ENCODE measurements around the gene ZNF710.
"Not testable (repeated sequence)": the region's sequence is repeated elsewhere in the genome, so short reads cannot be mapped to it uniquely, and the experiment has no call there.

Gene ZNF710

DNA sequence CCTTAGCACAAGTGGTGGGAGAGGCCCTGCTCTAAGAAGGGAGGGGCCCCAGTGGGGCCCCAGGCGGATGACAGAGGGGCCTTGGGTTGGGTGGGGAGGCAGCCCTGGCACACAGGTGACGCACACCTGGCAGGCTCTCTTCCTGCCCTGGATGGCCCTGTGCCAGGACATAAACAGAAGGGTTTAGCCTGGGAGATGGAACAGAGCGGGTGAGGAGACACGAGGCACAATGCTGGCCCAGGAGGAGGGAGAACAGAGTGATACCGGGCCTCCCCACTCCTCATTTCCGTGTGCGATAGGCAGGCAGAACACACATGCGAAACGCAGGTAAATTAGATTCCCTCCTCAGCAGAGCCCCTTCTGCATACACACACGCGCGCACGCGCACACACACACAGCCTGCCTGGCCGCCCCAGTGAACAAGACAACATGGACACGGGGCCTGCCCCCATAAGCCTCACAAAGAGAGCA is 61.4 kb downstream of the ZNF710 start:
- no peak for FAIRE-seq

DNA sequence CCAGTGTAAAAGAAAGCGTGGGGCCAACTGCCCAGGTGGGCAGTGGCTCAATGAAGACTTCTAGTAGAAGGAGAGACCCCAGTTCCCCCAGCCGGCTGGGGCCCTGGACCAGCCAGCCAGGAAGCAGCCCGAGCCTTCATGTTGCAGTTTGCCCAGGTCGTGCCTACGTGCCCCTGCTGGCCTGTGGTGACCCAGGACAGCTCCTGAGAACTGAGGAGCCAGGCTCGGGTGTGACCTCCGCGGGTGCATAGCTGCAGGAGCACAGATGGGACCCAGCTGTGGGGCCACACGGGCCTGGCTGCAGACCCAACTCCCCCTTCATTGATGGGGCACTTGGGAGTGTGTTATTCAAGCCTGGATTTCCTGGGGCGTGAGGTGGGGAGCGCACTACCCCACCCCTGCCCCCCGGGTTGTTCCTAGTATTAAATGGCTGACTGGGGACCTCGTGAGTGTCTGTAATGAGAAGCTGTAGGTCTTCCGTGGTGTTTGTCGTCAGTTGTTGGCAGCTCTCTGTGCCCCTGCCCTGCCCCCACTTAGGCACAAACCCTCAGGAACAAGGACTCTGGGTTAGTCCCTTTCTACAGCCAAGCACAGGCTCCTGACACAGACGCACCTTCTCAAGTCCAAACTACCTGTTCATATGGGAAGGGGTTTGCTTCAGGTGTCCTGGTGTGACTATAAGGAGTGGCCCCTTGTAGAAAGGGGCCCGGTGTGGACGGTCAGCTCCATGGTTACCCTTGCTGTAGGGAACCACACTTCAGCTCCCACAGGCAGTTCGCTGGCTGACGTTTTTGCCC is 62.0 kb downstream of the ZNF710 start:
- FAIRE-seq, result no peak

DNA sequence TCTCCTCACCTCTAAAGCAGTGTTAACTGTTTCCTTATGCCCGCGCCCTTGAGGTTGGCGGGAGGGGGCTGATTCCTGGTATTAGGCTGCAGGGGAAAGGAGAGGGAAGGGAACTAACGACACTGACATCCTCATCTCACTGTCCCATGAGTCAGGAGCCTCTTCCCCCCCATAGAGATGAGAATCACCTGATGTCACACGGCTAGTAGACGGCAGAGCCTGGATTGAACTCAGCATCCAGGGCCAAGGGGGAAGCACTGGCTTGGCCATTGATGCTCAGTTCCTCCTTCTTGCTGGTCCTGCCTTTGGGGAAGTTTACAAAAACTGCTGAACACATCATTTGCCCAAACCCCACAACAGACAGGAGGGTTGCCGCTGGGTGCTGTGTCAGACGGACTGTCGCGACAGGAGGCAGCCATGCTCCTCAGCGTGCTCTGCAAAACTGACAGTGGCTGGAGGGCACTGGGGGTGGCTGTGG is 62.7 kb downstream of the ZNF710 start:
- FAIRE-seq, result no peak

DNA sequence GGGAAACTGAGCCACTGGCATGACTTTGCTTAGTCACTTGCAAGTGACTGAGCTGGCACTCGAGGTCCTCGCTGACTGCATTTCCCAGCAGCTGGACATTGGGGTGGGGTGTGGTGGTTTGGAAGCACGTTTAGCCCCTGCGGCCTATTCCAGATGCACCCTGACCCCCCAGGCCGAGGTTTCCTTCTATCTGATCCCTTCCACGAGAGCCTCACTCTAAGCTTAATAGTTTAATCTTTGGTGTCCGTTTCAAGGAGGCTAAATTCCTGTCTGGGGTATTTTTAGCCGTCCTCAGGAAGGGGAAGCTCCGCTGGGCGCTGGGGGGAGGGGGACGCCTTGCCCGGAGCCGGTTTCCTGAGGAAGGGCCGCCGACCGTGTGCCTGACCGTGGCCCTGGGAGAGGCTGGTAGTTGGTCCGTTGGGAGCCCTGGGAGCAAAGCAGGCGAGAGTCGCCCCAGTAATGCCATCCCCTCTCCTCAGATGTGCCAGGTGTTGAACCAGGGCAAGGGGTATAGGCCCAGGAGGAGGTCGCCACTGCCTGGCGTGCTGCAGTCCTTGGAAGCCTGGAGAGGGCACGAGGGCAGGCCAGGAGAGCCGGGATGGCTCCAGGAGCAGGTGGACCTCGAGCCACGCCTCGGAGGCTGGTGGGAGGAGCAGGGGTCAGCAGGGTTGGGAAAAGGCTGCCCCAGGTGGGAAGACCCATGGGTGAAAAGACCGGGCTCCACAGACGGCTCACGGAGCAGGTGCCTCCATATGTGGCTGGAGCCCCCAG is 64.0 kb downstream of the ZNF710 start:
- FAIRE-seq, result no peak

DNA sequence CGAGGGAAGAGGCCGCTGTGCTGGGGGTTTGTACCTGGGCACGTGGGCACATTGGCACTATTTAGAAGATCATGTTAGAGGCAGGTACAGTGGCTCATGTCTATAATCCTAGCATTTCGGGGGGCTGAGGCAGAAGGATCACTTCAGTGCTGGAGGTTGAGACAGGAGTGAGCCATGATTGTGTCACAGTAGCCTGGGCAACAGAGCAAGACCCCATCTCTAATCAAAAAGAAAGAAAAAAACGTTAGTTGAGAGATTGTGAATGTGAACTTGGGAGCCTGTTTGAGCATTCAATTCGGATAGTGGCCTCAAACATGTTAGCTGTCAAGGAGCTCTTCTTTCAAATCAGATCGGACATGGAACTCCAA is 64.5 kb downstream of the ZNF710 start:
- FAIRE-seq, result no peak

DNA sequence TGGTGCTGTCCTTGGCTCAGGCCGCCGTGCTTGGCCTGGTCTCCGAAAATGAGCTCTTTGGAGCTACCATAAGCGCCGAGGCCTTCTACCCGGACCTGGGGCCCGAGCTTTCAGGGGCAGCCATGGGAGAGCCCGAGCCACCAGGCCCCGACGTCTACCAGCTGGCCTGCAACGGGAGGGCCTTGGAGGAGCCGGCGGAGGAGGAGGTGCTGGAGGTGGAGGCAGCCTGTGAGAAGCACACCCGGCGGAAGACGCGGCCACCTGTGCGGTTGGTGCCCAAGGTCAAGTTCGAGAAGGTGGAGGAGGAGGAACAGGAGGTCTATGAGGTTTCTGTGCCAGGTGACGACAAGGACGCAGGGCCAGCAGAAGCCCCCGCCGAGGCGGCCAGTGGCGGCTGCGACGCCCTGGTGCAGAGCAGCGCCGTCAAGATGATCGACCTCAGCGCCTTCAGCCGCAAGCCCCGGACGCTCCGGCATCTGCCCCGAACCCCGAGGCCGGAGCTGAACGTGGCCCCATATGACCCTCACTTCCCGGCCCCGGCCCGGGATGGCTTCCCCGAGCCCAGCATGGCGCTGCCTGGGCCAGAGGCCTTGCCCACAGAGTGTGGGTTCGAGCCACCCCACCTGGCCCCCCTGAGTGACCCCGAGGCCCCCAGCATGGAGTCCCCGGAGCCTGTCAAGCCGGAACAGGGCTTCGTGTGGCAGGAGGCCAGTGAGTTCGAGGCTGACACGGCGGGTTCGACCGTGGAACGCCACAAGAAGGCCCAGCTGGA is 66.2 kb downstream of the ZNF710 start:
- no peak for FAIRE-seq

DNA sequence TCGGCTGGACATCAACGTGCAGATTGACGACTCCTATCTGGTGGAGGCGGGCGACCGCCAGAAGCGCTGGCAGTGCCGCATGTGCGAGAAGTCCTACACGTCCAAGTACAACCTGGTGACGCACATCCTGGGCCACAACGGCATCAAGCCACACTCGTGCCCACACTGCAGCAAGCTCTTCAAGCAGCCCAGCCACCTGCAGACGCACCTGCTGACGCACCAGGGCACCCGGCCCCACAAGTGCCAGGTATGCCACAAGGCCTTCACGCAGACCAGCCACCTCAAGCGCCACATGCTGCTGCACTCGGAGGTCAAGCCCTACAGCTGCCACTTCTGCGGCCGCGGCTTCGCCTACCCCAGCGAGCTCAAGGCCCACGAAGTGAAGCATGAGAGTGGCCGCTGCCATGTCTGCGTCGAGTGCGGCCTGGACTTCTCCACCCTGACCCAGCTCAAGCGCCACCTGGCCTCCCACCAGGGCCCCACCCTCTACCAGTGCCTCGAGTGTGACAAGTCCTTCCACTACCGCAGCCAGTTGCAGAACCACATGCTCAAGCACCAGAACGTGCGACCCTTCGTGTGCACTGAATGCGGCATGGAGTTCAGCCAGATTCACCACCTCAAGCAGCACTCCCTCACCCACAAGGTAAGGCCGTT is 67.0 kb downstream of the ZNF710 start:
- FAIRE-seq, result no peak

DNA sequence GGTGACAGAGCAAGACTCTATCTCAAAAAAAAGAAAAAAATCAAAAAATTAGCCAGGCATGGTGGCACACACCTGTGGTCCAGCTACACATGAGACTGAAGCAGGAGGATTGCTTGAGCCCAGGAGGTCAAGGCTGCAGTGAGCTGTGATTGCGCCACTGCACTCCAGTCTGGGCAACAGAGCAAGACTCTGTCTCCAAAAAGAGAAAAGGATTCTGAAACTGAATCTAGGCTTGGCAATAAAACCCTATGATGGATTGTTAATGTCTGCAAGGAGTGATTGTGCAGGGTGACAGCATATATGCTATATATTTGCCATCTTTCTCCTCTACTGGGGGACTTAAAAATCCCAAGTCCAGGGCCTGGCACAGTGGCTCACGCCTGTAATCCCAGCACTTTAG is 69.5 kb downstream of the ZNF710 start:
- not testable (repeated sequence) for FAIRE-seq

DNA sequence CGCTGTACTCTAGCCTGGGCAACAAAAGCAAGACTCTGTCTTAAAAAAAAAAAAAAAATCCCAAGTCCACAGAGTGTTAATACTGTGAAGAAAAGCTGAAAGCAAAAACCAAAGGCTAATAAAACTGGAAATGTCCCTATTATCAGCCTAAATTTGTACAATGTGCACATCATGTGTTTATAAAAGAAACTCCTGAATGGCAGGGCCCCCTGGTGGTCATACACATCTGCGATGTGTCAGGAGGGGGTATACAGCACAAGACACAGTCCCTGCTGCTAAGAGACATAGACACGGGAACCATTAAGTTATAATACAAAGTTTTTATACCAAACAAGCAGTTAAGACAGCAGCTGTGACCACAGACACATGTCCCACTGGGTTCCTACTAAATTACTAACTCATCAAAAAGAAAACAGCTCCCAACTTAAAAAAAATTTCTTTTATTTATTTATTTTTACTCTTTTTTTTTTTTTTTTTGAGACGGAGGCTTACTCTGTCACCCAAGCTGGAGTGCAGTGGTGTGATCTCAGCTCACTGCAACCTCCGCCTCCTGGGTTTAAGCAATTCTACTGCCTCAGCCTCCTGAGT is 70.2 kb downstream of the ZNF710 start:
- peak; percentile 35 for FAIRE-seq

DNA sequence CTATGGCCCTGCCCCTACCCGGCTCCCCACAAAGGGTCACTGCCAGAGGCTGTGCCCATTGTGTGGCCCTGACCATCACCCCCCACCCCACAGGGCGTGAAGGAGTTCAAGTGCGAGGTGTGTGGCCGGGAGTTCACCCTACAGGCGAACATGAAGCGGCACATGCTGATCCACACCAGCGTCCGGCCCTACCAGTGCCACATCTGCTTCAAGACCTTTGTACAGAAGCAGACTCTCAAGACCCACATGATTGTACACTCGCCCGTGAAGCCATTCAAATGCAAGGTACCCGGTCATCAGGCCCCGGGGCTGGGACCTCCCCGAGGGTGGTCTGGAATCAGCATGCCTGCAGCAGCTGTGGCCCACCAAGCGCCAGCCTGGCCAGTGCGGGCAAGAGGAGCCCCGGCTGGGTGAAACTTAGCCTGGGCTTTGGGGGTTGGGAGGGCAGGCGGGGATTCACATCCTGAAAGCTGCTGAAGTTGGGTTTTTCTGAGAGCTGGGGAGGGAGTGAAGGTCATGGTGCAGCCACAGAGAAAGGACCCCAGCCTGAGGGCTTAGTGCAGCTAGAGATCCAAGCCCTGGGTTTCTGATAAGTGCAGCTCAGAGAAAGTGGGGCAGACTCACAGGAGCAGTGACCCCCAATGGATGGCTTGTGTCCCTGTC is 72.0 kb downstream of the ZNF710 start:
- FAIRE-seq, result no peak

DNA sequence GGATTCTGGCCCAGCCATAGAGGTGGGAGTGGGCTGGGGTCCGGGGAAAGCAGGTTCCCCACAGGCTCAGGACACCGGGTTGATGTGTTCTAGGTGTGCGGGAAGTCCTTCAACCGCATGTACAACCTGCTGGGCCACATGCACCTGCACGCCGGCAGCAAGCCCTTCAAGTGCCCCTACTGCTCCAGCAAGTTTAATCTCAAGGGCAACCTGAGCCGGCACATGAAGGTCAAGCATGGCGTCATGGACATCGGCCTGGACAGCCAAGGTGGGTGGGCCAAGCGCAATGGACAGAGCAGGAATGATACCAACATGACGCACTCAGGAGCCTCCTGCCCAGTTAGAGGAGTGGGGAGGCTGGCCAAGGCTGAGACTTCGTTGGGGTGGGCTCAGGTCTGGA is 72.9 kb downstream of the ZNF710 start:
- no peak for FAIRE-seq

DNA sequence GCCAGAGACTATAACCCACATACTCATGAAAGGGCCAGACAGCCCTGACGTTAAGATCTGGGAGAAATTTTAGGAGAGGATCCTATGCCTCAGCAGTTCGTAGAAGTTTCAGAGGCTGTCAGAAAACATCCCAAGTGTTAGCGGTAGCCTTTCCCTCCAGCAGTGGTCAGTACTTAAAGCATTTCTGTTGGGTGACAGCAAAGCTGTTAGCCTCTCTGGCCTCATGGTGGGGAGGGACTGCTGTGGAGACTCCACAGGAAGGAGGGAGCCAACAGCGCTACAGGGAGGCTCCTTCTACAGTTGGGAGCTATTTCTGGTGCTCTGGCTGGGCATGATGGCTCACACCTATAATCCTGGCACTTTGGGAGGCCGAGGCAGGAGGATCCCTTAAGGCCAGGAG is 73.8 kb downstream of the ZNF710 start:
- FAIRE-seq, result no peak

DNA sequence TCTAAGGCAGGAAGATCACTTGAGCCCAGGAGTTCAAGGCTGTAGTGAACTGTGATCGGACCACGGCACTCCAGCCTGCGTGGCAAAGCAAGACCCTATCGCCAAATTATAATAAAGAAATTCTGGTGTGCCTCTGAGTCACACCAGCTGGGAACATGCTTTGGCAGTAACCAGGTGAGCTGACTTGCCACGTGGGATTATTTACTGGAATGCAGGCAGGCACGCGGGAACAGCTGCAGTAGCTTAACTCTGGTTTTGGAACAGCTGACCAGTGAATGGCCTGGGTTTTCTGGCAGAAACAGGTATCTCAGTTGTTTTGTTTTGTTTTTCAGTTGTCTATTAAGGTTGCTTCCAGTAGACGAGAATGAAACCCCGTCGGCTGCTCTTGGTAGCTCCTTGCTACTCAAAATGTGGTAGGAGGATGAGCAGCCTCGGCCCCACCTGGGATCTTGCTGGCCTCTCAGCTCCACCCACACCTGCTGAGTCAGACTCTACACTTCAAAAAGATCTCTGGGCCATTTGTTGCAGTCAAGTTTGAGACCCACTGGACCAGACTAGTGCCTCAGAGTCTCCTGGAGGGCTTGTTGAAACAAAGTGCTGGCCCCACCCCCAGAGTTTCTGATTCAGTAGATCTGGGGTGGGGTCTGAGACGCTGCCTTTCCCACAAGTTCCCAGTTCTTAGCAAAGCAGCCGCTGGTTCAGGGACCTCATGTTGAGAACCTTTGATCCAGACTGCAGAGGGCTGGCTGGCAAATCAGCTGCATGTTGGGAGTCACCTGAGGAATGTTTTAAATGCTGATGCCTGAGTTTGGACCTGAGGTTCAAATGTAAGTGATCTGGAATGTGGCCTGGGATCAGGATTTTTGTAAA is 74.5 kb downstream of the ZNF710 start:
- FAIRE-seq, result no peak

DNA sequence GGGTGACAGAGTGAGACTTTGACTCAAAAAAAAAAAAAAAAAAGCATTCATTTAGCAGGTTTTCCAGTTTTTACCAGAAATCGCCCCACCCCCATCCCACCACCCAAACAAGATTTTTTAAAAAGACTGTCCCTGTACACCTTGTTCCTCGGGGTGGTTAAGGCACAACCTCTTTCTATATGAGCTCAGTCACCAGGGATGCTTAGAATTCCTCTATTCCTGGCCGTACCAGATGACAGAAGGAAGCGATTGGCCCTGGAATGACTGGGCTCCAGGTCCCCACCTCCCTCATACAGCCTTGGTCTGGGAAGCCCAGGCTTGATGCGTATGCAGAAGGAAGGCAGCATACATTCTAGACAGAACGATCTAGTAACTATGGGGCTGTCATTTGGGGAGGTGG is 75.6 kb downstream of the ZNF710 start:
- no peak for FAIRE-seq

DNA sequence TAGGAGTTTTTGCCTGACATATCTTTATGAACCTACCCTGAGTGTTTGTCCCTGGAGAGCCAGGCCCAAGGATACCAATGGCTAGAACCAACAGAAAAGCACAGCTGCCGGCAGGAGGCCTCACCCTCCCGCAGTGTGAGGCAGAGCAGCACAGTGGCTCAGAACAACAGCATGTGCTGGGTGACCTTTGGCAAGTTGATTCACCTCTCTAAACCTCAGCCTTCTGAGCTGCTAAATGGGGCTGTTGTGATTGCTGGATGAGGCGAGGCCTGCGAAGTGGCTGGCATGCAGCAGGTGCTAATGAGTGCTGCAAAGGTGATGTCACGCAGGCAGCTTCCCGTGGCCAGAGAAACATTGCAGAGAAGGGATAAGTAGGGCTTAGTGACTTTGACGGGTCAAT is 77.8 kb downstream of the ZNF710 start:
- FAIRE-seq, result no peak

DNA sequence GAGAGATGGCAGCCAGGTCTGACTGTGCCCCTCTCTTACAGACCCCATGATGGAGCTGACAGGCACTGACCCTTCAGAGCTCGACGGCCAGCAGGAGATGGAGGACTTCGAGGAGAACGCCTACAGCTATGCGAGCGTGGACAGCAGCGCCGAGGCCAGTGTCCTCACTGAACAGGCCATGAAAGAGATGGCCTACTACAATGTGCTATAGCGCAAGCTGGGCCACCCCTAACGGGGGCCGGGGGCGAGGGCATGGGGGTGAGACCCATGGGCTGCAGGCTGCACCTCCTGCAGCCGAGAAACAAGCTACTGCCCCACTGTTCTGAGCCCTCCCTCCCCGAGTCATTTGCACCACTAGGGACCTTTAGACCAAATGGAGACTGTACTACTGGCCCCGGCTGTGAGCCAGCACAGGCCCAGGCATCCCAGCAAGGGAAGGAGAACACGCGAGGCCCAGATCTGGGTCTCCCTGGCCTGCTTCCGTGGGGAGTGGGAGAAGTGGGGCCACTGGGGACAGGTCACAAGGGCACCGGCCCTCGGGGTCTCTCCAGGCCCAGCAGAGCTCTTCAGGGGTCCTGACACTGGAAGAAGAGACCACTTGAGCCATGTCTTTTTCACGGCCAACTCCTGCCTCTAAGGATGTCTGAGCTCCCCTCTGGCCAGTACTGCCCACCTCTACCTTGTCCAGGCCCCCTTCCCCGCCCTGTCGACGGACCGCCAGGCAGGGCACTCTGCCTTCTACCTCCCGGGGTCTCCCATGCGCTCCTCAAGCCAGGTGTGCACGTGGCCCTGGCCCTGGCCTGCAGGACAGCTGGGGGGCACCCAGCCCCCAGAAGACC is 78.7 kb downstream of the ZNF710 start:
- no peak for FAIRE-seq

DNA sequence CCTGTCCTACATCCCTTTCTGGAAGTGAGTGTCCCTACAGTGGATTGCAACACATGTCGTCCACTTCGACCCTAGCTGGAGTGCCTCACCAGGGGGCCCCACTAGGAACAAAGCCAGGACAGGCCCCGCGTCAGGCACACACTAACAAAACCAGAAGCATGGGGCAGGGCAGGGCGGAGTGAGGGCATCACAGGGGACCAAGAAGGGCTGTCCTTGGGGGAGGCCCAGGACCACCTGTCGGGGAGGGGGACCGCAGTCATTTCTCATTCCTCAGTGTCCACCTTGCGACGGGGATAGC is 79.3 kb downstream of the ZNF710 start:
- FAIRE-seq, result no peak

DNA sequence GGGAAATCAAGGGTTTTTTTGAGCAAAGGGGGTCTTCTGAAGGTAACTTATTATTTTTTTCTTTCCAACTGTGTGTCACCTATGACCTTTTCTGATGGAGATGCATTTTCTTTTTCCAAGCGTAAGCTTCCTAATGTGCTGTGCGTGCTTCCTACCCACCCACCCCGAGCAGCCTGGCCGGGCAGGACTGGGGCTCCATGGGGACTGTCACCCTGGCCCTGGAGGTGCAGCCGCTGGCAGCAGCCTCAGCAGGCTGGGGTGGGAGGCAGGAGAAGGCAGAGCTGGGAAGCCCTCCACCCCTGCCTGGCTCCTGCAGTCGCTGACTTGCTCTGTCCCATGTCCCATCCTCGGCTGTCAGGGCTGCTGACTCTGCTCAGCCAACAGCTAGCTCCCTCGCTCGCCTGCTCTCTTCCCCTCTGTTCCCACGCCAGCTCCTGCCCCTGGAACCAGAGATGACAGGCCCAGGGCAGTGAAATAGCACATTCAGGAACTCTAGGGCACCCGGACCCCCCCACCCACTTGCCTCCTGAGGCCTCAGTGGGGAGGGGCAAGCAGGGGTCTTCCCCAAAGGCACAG is 79.8 kb downstream of the ZNF710 start:
- no peak for FAIRE-seq

DNA sequence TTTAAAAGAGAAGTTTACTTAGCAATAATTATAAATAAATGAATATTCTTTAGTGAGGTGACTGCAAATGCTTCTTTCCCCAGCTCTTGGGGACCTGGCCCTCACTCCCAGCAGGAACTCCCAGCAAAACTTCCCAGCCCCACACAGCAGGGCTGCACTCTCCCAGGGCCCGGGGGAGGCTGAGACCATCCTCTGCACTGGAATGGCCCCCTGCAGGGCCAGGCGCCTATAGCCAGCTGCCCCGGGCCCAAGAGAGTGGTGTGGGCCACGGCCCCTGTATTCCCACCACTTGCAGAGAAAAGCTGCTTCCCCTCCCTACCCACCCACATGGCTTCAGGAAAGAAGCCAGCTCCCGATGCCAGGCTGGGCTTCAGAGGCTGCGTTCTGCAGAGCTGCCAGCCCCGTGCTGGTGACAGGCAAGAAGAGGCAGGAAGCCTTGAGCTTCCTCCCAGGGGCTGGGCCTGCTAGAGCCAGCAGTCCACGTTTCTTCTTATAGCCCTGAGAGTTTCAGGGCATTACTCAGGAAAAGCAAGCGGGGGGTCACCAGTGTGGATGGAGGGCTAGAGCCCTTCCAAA is 81.1 kb downstream of the ZNF710 start:
- no peak for FAIRE-seq

Measured in endometrium (tissue), 2 donors.